Fibroblast of lung (primary cell): Measurements from ENCODE around the gene XRRA1. TPM values are rescaled to one million over a fixed set of nuclear protein-coding genes. Genes with fewer than 3 reads are reported as not detected.
A peak's percentile ranks its signal among the peaks of the same experiment; 100 is the strongest.

Experiments
- DNase-seq, 2 donors: peaks; one replicate each; pipeline versions ENCODE4 v3.0.0 to v3.0.0-alpha.2; 2010; ENCODE audit warnings: low read depth in 2 of 2
- H2AFZ ChIP-seq: 2 replicates; pipeline ENCODE4 v1.5.1; 2012; ENCODE audit warnings: low read length, control low read depth, inconsistent platforms
- H3K27ac ChIP-seq: 2 replicates; pipeline ENCODE4 v1.5.1; 2011; ENCODE audit warnings: low read length, control low read depth; ENCODE audit not compliant: insufficient read depth
- H3K27me3 ChIP-seq: 2 replicates; pipeline ENCODE4 v1.5.1; 2011; ENCODE audit warnings: mild to moderate bottlenecking, low read length; ENCODE audit not compliant: control insufficient read depth, insufficient read depth
- H3K36me3 ChIP-seq: 2 replicates; pipeline ENCODE4 v1.5.1; 2011; ENCODE audit warnings: low read length; ENCODE audit not compliant: control insufficient read depth, insufficient read depth
- H3K4me1 ChIP-seq: 2 replicates; pipeline ENCODE4 v1.5.1; 2011; ENCODE audit warnings: low read length; ENCODE audit not compliant: control insufficient read depth, insufficient read depth; ENCODE audit errors: extremely low read depth
- H3K4me2 ChIP-seq: 2 replicates; pipeline ENCODE4 v1.5.1; 2011; ENCODE audit warnings: low read length, control low read depth; ENCODE audit not compliant: insufficient read depth; ENCODE audit errors: extremely low read depth
- H3K4me3 ChIP-seq, 4 experiments: fragments of 200-600 bp in 1 of 4; sonication (generic) in 1 of 4; replicated peaks in 1 of 4; 2 replicates each; pipeline ENCODE4 v1.5.1; 2011 to 2016; ENCODE audit warnings: low read length in 4 of 4, low read depth in 3 of 4, mild to moderate bottlenecking in 3 of 4, control low read depth in 2 of 4, inconsistent platforms in 1 of 4, mixed read lengths in 1 of 4; ENCODE audit not compliant: insufficient read depth in 1 of 4; ENCODE audit errors: control extremely low read depth in 1 of 4
- H3K79me2 ChIP-seq: 2 replicates; pipeline ENCODE4 v1.5.1; 2012; ENCODE audit warnings: mild to moderate bottlenecking, low read length, inconsistent platforms; ENCODE audit not compliant: control insufficient read depth, insufficient read depth
- H3K9ac ChIP-seq: 2 replicates; pipeline ENCODE4 v1.5.1; 2011; ENCODE audit warnings: mild to moderate bottlenecking, low read length, control low read depth; ENCODE audit not compliant: insufficient read depth
- H3K9me3 ChIP-seq: 2 replicates; pipeline ENCODE4 v1.5.1; 2012; ENCODE audit warnings: low read depth, low read length; ENCODE audit not compliant: control insufficient read depth, insufficient read depth
- H4K20me1 ChIP-seq: 2 replicates; pipeline ENCODE4 v1.5.1; 2011; ENCODE audit warnings: low read length; ENCODE audit not compliant: control insufficient read depth, insufficient read depth; ENCODE audit errors: extremely low read depth
- EZH2 ChIP-seq: IDR thresholded peaks from 2 replicates; pipeline ENCODE4 v1.5.1; 2012; ENCODE audit warnings: low read length, control low read depth, mild to moderate bottlenecking; ENCODE audit errors: missing control alignments
- polyA plus RNA-seq, 2 donors: library from polyadenylated mRNA; depleted of rRNA in 1 of 2; stranded (reverse) in 1 of 2; unstranded in 1 of 2; fragments of >200 nt; gene quantifications; 2 replicates each; pipeline ENCODE4 v1.2.1, GENCODE V29; 2011 to 2012; ENCODE audit warnings: missing spikeins in 1 of 2
- total RNA-seq: library from RNA; depleted of rRNA; stranded (reverse); fragments of >200 nt; gene quantifications from 2 replicates; pipeline ENCODE4 v1.2.1, GENCODE V29; 2014
- TF ChIP-seq, protein P1 (sequence below), 2 donors: IDR thresholded peaks in 1 of 2; conservative IDR thresholded peaks in 1 of 2; 1 replicate in 1 of 2; 2 replicates in 1 of 2; pipeline ENCODE4 v1.5.1; 2011 to 2012; ENCODE audit warnings: low read length in 2 of 2, control low read depth in 1 of 2, inconsistent platforms in 1 of 2, low read depth in 1 of 2, mild to moderate bottlenecking in 1 of 2

XRRA1 gene
- total and polyA plus RNA-seq, 2 donors (not counting 1 experiment from before 2014, with no cell fraction given) = 5.0 to 8.6 TPM

DNA sequence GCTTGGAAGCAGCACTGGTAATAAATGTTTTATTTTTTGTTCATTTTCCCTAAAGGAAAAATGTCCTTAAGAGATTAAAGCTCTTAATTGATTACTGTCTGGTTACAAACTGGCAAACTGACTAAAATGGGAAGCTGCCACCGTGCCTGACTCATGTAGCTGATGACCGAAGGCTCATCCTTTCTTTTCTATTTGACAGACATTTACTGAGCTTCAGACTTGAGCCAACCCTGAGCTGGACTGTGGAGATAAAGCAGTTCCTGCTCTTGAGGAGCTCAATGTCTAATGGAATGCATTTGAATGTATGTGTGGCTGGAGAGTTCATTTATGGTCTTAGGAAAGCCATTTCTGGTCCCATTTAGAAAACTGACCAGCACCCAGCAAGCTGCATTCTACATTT, 108.9 kb downstream of the XRRA1 start:
- Histone ChIP-seq H4K20me1 (no peaks in the 10 kb centered on the region), H3K9ac (no peak overlapping the region), H3K27me3 (no peaks in the 10 kb centered on the region), H3K36me3 (peaks cover 13% of the 10 kb centered on the region), H3K4me1 (no peaks in the 10 kb centered on the region), H2AFZ (no peak overlapping the region), H3K79me2 (no peaks in the 10 kb centered on the region), H3K27ac (no peak overlapping the region), H3K4me2 (no peak overlapping the region), H3K9me3 (no peaks in the 10 kb centered on the region), H3K4me3 (no peak overlapping the region)
- TF ChIP-seq, protein P1, sequence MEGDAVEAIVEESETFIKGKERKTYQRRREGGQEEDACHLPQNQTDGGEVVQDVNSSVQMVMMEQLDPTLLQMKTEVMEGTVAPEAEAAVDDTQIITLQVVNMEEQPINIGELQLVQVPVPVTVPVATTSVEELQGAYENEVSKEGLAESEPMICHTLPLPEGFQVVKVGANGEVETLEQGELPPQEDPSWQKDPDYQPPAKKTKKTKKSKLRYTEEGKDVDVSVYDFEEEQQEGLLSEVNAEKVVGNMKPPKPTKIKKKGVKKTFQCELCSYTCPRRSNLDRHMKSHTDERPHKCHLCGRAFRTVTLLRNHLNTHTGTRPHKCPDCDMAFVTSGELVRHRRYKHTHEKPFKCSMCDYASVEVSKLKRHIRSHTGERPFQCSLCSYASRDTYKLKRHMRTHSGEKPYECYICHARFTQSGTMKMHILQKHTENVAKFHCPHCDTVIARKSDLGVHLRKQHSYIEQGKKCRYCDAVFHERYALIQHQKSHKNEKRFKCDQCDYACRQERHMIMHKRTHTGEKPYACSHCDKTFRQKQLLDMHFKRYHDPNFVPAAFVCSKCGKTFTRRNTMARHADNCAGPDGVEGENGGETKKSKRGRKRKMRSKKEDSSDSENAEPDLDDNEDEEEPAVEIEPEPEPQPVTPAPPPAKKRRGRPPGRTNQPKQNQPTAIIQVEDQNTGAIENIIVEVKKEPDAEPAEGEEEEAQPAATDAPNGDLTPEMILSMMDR (conservative IDR thresholded peaks at IDR 0.05 in 1 of 2, IDR thresholded peaks at IDR 0.05 in 1 of 2; ENCODE audit: low read depth in 1 of 2, low read length in 2 of 2) = no peak
- TF ChIP-seq EZH2 = no peak
- peak in 1 of 2 donors; percentile 50 for DNase-seq

DNA sequence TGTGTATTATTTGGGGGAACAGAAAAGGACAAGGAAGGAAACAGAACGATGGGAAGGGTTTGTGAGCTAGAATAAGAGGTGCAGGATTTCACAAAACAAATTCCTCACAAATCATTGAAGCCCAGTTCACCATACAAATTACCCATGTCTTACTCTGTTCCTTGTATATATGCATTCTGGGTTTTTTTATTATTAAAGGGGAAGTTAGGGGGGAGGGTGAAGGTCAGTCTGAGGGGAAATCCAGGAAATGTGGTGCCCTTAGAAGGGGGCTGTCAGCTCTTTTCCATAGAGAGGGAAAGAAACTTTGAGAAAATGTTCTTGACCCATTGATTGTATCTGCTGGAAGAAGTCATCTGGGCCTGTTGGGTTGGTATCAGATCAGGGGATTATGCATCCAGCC, 109.4 kb downstream of the XRRA1 start:
- Histone ChIP-seq H3K4me3 (no peak overlapping the region), H4K20me1 (no peaks in the 10 kb centered on the region), H3K9ac (no peak overlapping the region), H3K9me3 (no peaks in the 10 kb centered on the region), H3K4me1 (no peaks in the 10 kb centered on the region), H3K27me3 (no peaks in the 10 kb centered on the region), H3K36me3 (peaks cover 13% of the 10 kb centered on the region), H3K4me2 (no peak overlapping the region), H3K79me2 (no peaks in the 10 kb centered on the region), H3K27ac (no peak overlapping the region), H2AFZ (no peak overlapping the region)
- TF ChIP-seq, protein P1 (conservative IDR thresholded peaks at IDR 0.05 in 1 of 2, IDR thresholded peaks at IDR 0.05 in 1 of 2; ENCODE audit: low read depth in 1 of 2, low read length in 2 of 2) = no peak
- TF ChIP-seq EZH2 = no peak
- no peak for DNase-seq

DNA sequence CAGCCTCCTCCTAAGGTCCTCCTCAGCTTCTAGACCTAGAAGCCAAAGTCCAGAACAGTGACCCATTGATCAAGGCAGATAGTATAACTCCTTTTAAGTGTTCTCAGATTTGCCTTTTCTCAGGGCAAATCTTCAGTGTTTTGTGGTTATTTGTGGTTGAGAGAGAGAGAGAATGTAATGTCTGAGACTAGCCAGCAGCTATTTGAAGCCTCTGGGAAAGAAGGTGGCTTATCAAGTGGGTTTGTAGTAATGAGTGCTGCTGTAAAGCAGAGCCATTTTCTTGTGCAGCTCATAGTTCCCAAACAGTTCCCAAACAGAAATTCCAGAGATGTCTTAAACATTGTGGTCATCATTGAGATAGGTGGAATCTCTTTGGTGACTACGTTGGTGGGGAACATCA, 110.7 kb downstream of the XRRA1 start:
- Histone ChIP-seq H3K9me3 (no peaks in the 10 kb centered on the region), H4K20me1 (no peaks in the 10 kb centered on the region), H3K27ac (no peak overlapping the region), H3K9ac (no peak overlapping the region), H3K4me2 (no peak overlapping the region), H3K79me2 (no peaks in the 10 kb centered on the region), H3K4me3 (no peak overlapping the region), H2AFZ (no peak overlapping the region), H3K27me3 (no peaks in the 10 kb centered on the region), H3K4me1 (no peaks in the 10 kb centered on the region), H3K36me3 (peaks cover 11% of the 10 kb centered on the region)
- DNase-seq = peak in 1 of 2 donors; percentile 78
- TF ChIP-seq EZH2 = no peak
- TF ChIP-seq, protein P1 (conservative IDR thresholded peaks at IDR 0.05 in 1 of 2, IDR thresholded peaks at IDR 0.05 in 1 of 2; ENCODE audit: low read depth in 1 of 2, low read length in 2 of 2) = no peak
